ENCODE results near the gene SPTLC3.

Gene SPTLC3

GRCh38 chr20:13098720-13099355 is 90.1 kb downstream of the SPTLC3 start:
- TF ChIP-seq, protein P1, sequence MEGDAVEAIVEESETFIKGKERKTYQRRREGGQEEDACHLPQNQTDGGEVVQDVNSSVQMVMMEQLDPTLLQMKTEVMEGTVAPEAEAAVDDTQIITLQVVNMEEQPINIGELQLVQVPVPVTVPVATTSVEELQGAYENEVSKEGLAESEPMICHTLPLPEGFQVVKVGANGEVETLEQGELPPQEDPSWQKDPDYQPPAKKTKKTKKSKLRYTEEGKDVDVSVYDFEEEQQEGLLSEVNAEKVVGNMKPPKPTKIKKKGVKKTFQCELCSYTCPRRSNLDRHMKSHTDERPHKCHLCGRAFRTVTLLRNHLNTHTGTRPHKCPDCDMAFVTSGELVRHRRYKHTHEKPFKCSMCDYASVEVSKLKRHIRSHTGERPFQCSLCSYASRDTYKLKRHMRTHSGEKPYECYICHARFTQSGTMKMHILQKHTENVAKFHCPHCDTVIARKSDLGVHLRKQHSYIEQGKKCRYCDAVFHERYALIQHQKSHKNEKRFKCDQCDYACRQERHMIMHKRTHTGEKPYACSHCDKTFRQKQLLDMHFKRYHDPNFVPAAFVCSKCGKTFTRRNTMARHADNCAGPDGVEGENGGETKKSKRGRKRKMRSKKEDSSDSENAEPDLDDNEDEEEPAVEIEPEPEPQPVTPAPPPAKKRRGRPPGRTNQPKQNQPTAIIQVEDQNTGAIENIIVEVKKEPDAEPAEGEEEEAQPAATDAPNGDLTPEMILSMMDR (IDR thresholded peaks at IDR 0.05; ENCODE audit: low read depth, low read length): no peak
- DNase-seq (ENCODE audit: extremely low read depth, low read depth): no peak

DNA sequence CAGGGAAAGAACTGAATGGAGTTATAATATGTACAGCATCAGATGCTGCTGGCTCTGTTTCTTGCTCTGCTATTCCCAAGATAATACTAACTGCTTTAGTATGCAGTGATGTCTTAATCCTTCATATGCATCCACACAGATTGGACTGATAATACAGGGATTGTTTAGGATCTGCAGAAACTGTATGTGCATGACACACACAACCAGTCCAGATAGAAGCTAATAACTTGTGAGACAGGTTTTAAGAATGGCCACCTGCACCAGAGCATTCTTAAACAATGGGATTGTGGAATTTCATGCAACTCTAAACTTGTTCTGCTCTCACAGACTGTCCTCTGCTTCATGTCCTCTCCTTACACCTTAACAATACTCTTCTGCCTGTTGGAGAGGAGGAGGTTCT is 90.9 kb downstream of the SPTLC3 start:
- TF ChIP-seq, protein P1 (IDR thresholded peaks at IDR 0.05; ENCODE audit: low read depth, low read length): no peak
- DNase-seq (ENCODE audit: extremely low read depth, low read depth): no peak

DNA sequence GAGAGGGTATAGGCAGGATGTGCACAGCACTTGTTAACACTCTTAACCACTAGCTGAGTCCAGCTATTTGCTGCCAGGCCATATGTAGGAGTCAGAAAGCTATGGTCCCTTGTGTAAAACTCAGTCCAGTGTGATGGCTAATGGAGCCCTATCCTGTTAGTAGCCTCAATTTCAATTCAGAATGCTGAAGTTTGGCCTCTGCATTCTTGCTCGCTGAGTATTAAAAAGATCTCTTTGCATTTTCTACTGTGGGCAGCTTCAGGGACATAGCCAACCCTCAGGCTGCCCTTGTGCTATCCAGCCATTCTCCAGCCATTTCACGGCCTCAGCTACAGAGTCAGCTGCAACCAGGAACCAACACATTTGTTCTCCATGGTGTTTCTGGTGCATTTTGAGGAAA is 92.5 kb downstream of the SPTLC3 start:
- TF ChIP-seq, protein P1 (IDR thresholded peaks at IDR 0.05; ENCODE audit: low read depth, low read length): no peak

GRCh38 chr20:13101706-13102105 is 92.9 kb downstream of the SPTLC3 start:
- DNase-seq (ENCODE audit: extremely low read depth, low read depth): no peak
- TF ChIP-seq, protein P1 (IDR thresholded peaks at IDR 0.05; ENCODE audit: low read depth, low read length): no peak

More for the DNA sequence above, 92.5 kb downstream of the SPTLC3 start:
- no peak for DNase-seq (ENCODE audit: extremely low read depth, low read depth)

- TF ChIP-seq, protein P1 (IDR thresholded peaks at IDR 0.05; ENCODE audit: low read depth, low read length): no peak
- no peak for DNase-seq (ENCODE audit: extremely low read depth, low read depth)
Measured at GRCh38 chr20:13102237-13102636, 93.5 kb downstream of the SPTLC3 start.

- no peak for DNase-seq (ENCODE audit: extremely low read depth, low read depth)
- TF ChIP-seq, protein P1 (IDR thresholded peaks at IDR 0.05; ENCODE audit: low read depth, low read length): no peak
Measured at GRCh38 chr20:13102694-13103093, 93.9 kb downstream of the SPTLC3 start.

GRCh38 chr20:13105039-13105438 is 96.3 kb downstream of the SPTLC3 start:
- no peak for DNase-seq (ENCODE audit: extremely low read depth, low read depth)

More at GRCh38 chr20:13105039-13105438, 96.3 kb downstream of the SPTLC3 start:
- TF ChIP-seq, protein P1 (IDR thresholded peaks at IDR 0.05; ENCODE audit: low read depth, low read length): no peak

Data from AG09319 (cell line).